Right ventricle myocardium inferior (tissue), 1 donor: ENCODE measurements around the gene HDDC3. TPM values are rescaled to one million over a fixed set of nuclear protein-coding genes. Genes with fewer than 3 reads are reported as not detected.
"Not testable (repeated sequence)": the region's sequence is repeated elsewhere in the genome, so short reads cannot be mapped to it uniquely, and the experiment has no call there.

Experiments used
- ATAC-seq: fragments of 200-7000 bp; cut with Tn5 transposase; one replicate; pipeline ENCODE4 v1.9.1; 2020; ENCODE audit warnings: mild to moderate bottlenecking, moderate library complexity
- DNase-seq: peaks from one replicate; pipeline ENCODE4 v3.0.0; 2021; ENCODE audit errors: missing footprints
- intact Hi-C: fragments of 100-400 bp; cut with DNase I; formaldehyde crosslinking; loops from one replicate; pipeline ENCODE4 v1.11.0; 2022
- total RNA-seq: library from RNA; stranded (reverse); fragmentation: NEBNext Ultra II Directional; extraction: Animal tissue kit (Norgen Biotek cat#: 25700); gene quantifications from one replicate; pipeline ENCODE4 v1.2.1, GENCODE V29; 2021
- donor health status: DM: no; HTN: yes; CAD: no; lungs with severe emphysema.

Gene HDDC3
- total RNA-seq, 1 donor from 2014 or later, result 18.9 TPM

DNA sequence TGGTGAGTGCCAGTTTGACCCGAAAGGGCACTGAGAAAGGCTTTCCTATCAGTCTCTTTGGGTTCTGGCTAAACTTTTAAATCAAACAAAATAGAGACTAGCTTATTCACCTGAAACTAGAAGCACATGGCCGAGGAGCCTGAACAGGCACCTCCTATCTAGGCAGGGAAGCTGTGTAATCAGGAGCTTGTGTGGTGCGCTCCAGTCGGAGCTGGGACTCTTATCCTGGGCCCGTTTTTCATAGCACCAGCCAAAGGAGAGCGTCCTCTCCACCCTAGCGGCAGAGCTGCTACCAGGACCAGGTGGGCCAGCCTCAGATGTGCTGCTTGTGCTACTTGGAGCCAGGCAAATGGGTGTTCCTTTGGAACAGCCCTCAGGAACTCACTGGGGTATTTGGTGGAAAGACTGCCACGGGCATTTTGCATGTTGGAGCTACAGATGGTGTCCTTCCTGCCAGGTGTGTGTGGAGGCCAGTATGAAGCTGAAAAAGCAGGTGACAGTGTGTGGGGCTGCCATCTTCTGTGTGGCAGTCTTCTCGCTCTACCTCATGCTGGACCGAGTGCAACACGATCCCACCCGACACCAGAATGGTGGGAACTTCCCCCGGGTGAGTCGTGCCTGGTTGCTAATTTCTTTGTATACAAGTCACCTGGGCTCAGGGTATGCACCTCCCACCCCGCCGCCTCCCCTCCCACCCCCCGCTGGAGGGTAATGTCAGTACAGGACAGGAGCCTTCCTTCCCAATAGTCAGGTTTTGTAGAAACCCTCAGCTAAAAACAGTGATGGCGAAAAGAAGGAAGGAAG, 28.4 kb downstream of the HDDC3 start:
- DNase-seq, result peak; percentile 49
- intact Hi-C loops, result loop anchor here (1.0 kb wide), 1 partner anchor 27 kb away; no protein-coding TSS in a partner anchor
- ATAC-seq, result no peak

DNA sequence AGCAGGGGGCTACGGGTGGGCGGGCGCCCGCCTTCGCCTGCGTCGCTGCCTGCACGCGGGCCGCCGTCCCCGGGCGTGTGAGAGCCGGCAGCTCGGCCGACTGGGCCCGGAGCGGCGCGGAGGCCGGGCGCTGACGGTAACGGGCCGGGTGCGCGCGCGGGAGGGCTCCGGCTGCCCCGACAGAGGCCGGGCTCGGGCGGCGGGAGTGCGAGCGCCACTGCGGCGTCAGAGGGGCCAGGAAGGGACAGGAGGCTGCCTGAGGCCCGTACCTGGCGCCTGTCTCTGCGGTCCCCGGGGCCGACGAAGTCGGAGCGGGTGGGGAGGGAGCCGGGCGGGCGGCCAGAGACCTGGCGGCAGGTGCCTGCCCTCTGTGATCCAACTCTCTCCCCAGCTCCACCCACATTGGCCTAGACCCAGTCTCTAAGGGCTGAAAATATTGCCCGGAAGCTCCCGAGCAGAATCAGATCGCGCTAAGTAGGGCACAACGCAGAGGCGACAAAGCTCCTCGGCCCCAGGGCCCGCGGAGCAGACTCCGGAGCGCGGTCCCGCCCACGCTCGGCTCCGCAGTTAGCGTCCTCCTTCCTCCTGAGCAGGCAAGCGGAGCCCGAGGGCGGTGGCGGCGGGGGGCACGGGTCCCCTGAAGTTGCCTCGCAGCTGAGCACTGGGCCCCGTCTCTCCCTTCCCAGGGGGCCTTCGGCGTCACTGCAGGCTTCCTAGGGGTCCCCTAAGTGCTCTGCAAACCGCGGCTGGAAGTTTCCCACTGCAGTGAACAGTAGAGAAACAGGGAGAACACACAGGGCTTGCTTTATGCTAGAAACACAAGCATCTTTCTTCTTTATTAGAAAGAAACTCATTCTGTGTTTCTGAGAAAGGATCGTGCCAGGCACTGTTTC, 29.3 kb downstream of the HDDC3 start, which contains the start of gene MAN2A2:
TSS of gene MAN2A2 (plus strand) at position 463 of the 893 bp plus-strand sequence. CDS start 906 bp downstream, outside the sequence.
- intact Hi-C loops, result loop anchor here (1.0 kb wide), 1 partner anchor 28 kb away; no protein-coding TSS in a partner anchor
- peak; percentile 40 for ATAC-seq
- DNase-seq, result peak; percentile 89

DNA sequence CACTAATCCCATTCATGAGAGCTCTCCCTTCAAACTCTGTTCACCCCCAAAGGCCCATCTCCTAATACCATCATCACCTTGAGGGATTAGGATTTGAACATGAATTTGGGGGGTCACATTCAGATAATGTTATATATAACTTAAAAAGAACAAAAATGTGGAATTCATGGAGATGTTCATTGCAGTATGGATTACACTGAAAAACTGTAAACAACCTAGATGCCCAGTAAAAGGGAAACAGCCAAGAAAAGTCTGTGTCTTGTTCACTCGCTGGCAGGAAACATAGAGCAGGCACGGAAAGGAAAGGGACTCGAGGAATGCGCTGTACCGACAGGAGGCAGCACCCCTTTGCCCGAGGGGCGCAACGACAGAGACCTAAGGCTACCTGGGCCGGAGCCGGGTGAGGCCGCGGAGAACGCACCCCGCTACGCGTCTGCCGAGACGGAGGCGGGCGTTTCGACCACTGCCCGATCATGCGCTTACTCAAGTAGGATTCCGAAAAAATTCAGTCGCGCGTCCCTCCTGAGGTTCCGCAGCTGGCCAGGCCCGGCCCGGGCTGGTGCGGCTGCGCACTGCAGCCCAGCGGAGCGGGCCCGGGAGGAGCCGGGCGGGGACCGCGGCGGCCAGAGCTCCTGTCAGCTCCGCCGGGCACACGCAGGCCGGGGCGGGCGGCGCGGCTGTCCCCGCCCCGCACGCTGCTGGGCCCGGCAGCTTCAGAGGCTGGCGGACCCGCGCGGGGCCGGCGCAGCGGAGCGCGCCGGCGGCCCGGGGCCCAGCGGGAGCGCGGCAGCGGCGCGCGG, 30.1 kb downstream of the HDDC3 start:
- intact Hi-C loops, result no loop called here
- ATAC-seq, result peak; percentile 94
- peak; percentile 90 for DNase-seq

DNA sequence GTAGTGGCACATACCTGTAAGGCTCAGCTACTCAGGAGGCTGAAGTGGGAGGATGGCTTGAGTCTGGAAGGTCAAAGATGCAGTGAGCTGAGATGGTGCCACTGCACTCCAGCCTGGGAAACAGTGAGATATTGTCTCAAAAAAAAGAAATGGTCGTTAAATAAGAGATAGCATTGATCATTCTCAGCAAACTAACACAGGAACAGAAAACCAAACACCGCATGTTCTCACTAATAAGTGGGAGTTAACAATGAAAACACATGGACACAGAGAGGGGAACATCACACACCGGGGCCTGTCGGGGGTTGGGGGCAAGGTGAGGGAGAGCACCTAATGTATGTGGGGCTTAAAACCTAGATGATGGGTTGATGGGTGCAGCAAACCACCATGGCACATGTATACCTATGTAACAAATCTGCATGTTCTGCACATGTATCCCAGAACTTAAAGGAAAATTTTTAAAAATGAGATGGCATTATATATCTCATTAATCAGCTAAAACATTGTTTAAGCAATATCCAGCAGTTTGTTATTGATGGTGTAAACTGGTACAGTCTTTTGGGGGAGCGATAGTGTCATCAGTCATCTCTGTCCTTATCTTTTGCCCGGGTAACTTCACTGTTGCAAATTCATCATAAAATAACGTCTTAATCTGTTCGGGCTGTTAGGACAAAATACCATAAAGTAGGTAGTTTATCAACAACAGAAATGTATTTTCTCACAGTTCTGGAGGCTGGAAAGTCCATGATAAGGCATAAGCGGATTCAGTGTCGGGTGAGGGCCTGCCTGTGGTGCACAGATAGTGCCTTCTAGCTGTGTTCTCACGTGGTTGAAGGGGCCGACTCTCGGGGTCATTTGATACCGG, 30.9 kb downstream of the HDDC3 start:
- intact Hi-C loops, result no loop called here
- ATAC-seq (no peak), DNase-seq (no peak)

- peak; percentile 9 for DNase-seq
- intact Hi-C loops, ATAC-seq: not testable (repeated sequence)
Measured at GRCh38 chr15:90897131-90897655, 35.2 kb downstream of the HDDC3 start.

DNA sequence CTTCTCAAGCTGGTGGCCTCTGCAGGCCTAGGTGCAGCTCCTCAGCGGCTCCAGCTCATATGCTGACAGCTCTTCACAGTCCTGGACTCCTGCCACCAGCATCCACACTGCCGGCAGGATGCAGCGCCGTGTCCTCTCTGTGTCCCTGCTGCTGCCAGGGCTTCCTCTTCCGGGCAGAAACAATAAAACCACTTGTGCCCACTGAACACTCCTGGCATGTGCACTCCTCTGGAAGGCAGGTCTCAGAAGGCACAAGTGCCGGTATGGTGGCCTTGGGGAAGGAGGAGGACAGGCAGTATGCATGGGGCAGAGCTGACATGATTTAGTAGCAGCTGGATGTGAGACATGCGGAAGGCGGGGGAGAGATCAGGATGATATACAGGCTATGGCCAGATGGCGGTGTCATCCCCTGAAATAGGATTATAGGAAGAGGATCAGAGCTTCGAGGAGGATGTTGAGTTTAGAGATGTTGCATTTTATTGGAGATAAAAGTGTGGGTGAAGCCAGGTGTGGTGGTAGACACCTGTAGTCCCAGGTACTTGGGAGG, 36.7 kb downstream of the HDDC3 start:
- DNase-seq, result no peak
- no peak for ATAC-seq
- intact Hi-C loops, result no loop called here

- intact Hi-C loops, result no loop called here
- peak; percentile 53 for DNase-seq
Measured at GRCh38 chr15:90893175-90894090, 38.9 kb downstream of the HDDC3 start.

DNA sequence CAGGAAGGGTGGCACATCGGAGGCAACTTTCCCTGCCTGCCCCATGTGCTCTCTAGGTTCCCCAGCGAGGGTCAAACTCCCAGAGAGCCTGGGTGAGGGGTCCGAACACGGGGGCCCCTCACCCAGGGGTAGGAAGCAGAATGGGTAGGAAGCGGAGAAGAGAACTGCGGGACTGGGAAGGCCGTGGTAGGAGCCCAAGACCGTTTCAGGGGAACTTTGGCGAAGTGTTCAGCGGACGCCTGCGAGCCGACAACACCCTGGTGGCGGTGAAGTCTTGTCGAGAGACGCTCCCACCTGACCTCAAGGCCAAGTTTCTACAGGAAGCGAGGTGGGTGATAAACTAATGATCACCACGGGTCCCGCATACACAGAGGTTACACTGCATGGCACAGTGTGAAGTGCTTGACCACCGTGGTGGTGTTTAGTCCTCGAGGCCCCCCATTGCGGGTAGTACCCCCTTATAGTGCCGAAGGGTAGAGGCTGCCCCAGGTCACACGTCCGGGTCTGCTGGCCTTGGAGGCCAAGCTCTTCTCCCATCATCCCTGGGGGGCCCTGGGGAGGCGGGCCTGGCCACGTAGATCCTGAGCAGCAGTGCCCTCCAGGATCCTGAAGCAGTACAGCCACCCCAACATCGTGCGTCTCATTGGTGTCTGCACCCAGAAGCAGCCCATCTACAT, 39.7 kb downstream of the HDDC3 start:
- DNase-seq (peak; percentile 26), ATAC-seq (no peak)
- intact Hi-C loops, result no loop called here

More at GRCh38 chr15:90893175-90894090, 38.9 kb downstream of the HDDC3 start:
- ATAC-seq, result no peak

DNA sequence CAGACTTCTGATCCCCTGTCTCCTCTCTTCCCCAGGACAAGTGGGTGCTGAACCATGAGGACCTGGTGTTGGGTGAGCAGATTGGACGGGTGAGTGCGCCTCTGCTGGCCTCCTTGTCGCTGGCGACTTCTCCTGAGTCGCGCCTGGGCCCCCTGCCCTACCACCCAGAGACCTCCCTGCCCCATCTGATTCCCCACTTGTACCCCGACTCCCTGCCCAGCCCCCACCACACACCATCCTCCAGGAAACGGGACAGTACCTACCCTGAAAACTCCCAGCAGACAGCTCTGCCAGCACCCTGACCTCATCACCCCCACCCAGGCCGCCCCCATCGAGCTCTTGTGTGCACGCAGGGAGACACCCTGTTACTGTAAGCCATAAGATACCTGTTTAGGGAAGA, 40.3 kb downstream of the HDDC3 start:
- no peak for ATAC-seq
- peak; percentile 11 for DNase-seq
- intact Hi-C loops, result no loop called here

GRCh38 chr15:90891346-90891949, 40.9 kb downstream of the HDDC3 start:
- ATAC-seq (no peak), DNase-seq (peak; percentile 58)
- intact Hi-C loops, result no loop called here

- ATAC-seq, result no peak
- DNase-seq, result peak; percentile 11
- intact Hi-C loops, result no loop called here
Measured at GRCh38 chr15:90890839-90891238, 41.5 kb downstream of the HDDC3 start.

DNA sequence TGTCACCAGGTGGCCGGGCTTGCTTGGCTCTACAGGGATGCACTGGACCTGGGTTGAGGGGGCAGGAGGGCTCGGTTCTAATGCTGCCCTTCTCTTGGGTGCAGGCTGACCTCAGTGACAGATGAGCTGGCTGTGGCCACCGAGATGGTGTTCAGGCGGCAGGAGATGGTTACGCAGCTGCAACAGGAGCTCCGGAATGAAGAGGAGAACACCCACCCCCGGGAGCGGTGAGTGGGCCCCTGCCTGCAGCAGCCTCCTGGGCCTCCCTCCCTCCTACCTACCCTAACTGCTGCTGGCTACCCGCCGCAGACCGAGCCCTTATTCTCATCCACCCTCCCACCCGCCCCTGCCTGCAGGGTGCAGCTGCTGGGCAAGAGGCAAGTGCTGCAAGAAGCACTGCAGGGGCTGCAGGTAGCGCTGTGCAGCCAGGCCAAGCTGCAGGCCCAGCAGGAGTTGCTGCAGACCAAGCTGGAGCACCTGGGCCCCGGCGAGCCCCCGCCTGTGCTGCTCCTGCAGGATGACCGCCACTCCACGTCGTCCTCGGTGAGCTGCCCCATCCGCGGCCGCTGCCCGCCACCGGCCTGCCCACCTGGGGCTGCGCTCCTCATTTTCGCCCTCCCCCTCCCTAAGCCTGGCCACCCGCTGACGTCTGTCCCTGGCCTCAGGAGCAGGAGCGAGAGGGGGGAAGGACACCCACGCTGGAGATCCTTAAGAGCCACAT, 42.5 kb downstream of the HDDC3 start:
- ATAC-seq (no peak), DNase-seq (peak; percentile 50)
- intact Hi-C loops, result loop anchor here (5.0 kb wide), 1 partner anchor 42 kb away; the partner anchor contains the start of gene HDDC3

GRCh38 chr15:90889313-90889730, 43.0 kb downstream of the HDDC3 start:
- intact Hi-C loops, result loop anchor here (5.0 kb wide), 1 partner anchor 43 kb away; the partner anchor contains the start of gene HDDC3
- ATAC-seq (no peak), DNase-seq (no peak)

- peak; percentile 59 for DNase-seq
- ATAC-seq, result no peak
- intact Hi-C loops, result loop anchor here (5.0 kb wide), 1 partner anchor 45 kb away; the partner anchor contains the start of gene HDDC3
Measured at GRCh38 chr15:90887037-90887481, 45.3 kb downstream of the HDDC3 start.
